ENCODE measurements around the gene SLC24A3. TPM values are rescaled to one million over a fixed set of nuclear protein-coding genes. Genes with fewer than 3 reads are reported as not detected.
A peak's percentile ranks its signal among the peaks of the same experiment; 100 is the strongest.

Gene SLC24A3
- total and polyA plus RNA-seq, 2 experiments from 2014 or later: 0.81 to 2.5 TPM

GRCh38 chr20:19734811-19735210, 522.4 kb downstream of the SLC24A3 start:
- H3K27me3 Mint-ChIP-seq (ENCODE audit: insufficient read depth, low read depth, poor library complexity): peaks cover 2% of the 10 kb centered on the region

GRCh38 chr20:19735446-19735845, 523.0 kb downstream of the SLC24A3 start:
- H3K27ac ChIP-seq (ENCODE audit: low read depth): no peak overlapping the region
- H3K4me2 ChIP-seq: no peak overlapping the region
- no peaks in the 10 kb centered on the region for H3K27me3 ChIP-seq (ENCODE audit: insufficient read depth)
- H3K36me3 ChIP-seq (ENCODE audit: insufficient read depth): no peaks in the 10 kb centered on the region
- no peaks in the 10 kb centered on the region for H3K79me2 ChIP-seq (replicated peaks; ENCODE audit: insufficient read depth)
- no peak overlapping the region for H3K4me3 ChIP-seq
- H3K9me2 ChIP-seq (ENCODE audit: insufficient read depth): 0 out of 2 replicates have a peak, but pooled peaks cover 2% of the 10 kb centered on the region
- Mint-ChIP-seq H3K9me3 (no peaks in the 10 kb centered on the region), H3K4me3 (no peak overlapping the region), H3K27ac (peak overlapping the region; percentile 44; the same call in 1 of the 2 replicates), H3K4me1 (peaks cover 8% of the 10 kb centered on the region; the same call in 2 of the 3 replicates), H3K36me3 (ENCODE audit: low read depth) (no peaks in the 10 kb centered on the region), H3K27me3 (ENCODE audit: insufficient read depth, low read depth, poor library complexity) (peaks cover 2% of the 10 kb centered on the region)
- no peaks in the 10 kb centered on the region for H3F3A ChIP-seq (replicated peaks; ENCODE audit: low read depth)
- no peak overlapping the region for H2AFZ ChIP-seq
- H3K4me1 ChIP-seq (ENCODE audit: insufficient read depth): no peaks in the 10 kb centered on the region
- peak; percentile 63 for ATAC-seq
- no peak for DNase-seq (ENCODE audit: low spot score)
- no peaks in the 10 kb centered on the region for H4K20me1 ChIP-seq (replicated peaks; ENCODE audit: insufficient read depth)
- TF ChIP-seq EZH2 (IDR thresholded peaks at IDR 0.05; ENCODE audit: low read depth, unreplicated experiment) (no peak), JUNB (IDR thresholded peaks at IDR 0.05; ENCODE audit: unreplicated experiment) (no peak), ETS1 (IDR thresholded peaks at IDR 0.05) (no peak), CREB1 (CRISPR knock-in tag; IDR thresholded peaks at IDR 0.05; ENCODE audit: low read depth) (no peak), EZH2phosphoT487 (IDR thresholded peaks at IDR 0.05; ENCODE audit: unreplicated experiment) (no peak), ZNF462 (CRISPR knock-in tag; IDR thresholded peaks at IDR 0.05) (no peak), ZNF114 (CRISPR knock-in tag; IDR thresholded peaks at IDR 0.05) (no peak), ZNF331 (CRISPR knock-in tag; IDR thresholded peaks at IDR 0.05; ENCODE audit: low read depth) (no peak)

More at GRCh38 chr20:19734811-19735210, 522.4 kb downstream of the SLC24A3 start:
- no peaks in the 10 kb centered on the region for H3F3A ChIP-seq (replicated peaks; ENCODE audit: low read depth)
- ATAC-seq (no peak), DNase-seq (ENCODE audit: low spot score) (no peak)
- Mint-ChIP-seq H3K4me3 (no peak overlapping the region), H3K4me1 (peaks cover 8% of the 10 kb centered on the region; the same call in 2 of the 3 replicates), H3K9me3 (no peaks in the 10 kb centered on the region), H3K36me3 (ENCODE audit: low read depth) (no peaks in the 10 kb centered on the region), H3K27ac (no peak overlapping the region)
- no peak overlapping the region for H3K27ac ChIP-seq (ENCODE audit: low read depth)
- no peak overlapping the region; the same call in 1 of the 2 replicates for H2AFZ ChIP-seq
- no peaks in the 10 kb centered on the region for H3K36me3 ChIP-seq (ENCODE audit: insufficient read depth)
- H4K20me1 ChIP-seq (replicated peaks; ENCODE audit: insufficient read depth): no peaks in the 10 kb centered on the region
- no peak overlapping the region for H3K4me2 ChIP-seq
- H3K79me2 ChIP-seq (replicated peaks; ENCODE audit: insufficient read depth): no peaks in the 10 kb centered on the region
- TF ChIP-seq ZNF331 (CRISPR knock-in tag; IDR thresholded peaks at IDR 0.05; ENCODE audit: low read depth): no peak
- no peak for TF ChIP-seq JUNB (IDR thresholded peaks at IDR 0.05; ENCODE audit: unreplicated experiment)
- TF ChIP-seq POLR2AphosphoS5 (IDR thresholded peaks at IDR 0.05; ENCODE audit: low read depth): no peak
- no peak for TF ChIP-seq EZH2phosphoT487 (IDR thresholded peaks at IDR 0.05; ENCODE audit: unreplicated experiment)
- TF ChIP-seq CTCF (conservative IDR thresholded peaks at IDR 0.05; ENCODE audit: low read depth in 2 of 2): no peak
- TF ChIP-seq NANOG (IDR thresholded peaks at IDR 0.05; ENCODE audit: borderline replicate concordance): no peak
- 0 out of 2 replicates have a peak, but pooled peaks cover 3% of the 10 kb centered on the region for H3K9me2 ChIP-seq (ENCODE audit: insufficient read depth)
- H3K4me3 ChIP-seq: no peak overlapping the region
- no peaks in the 10 kb centered on the region for H3K27me3 ChIP-seq (ENCODE audit: insufficient read depth)
- H3K4me1 ChIP-seq (ENCODE audit: insufficient read depth): no peaks in the 10 kb centered on the region
